Measurements from ENCODE around the gene PLEKHM3.
"Not testable (repeated sequence)": the region's sequence is repeated elsewhere in the genome, so short reads cannot be mapped to it uniquely, and the experiment has no call there.

Gene PLEKHM3

DNA sequence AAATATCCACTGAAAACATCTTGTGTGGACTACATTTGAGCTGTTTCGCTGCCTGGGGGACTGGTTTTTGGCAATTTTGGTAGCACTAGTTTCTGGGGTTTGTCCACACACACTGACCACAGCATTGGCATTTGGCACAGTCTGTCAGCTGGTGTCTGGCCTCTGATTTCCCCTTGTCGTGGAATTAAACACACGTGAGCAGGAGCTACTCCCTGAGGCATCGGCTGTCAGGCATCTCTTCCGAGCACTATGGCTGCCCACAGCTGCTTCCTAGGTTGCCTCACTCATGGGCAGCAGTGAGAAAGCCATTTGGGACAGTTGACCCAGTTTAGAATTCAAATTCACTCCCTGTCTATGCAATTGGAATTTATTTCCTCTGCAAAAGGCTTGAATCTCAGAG is 208.8 kb downstream of the PLEKHM3 start:
- no peak for FAIRE-seq

DNA sequence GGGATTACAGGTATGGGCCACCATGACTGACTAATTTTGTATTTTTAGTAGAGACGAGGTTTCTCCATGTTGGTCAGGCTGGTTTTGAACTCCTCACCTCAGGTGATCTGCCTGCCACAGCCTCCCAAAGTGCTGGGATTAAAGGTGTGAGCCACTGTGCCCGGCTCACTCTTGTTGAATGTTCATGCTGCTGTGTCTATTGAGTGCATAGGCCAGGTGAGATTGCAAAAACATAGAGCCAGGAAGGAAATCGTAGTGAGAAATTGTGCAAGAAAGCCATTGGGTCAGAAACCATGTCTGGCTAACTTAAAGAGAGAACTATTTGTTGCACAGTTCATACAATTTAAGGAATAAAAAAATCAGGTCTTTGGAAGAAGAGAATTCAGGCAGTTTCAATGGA is 210.1 kb downstream of the PLEKHM3 start:
- FAIRE-seq: no peak

DNA sequence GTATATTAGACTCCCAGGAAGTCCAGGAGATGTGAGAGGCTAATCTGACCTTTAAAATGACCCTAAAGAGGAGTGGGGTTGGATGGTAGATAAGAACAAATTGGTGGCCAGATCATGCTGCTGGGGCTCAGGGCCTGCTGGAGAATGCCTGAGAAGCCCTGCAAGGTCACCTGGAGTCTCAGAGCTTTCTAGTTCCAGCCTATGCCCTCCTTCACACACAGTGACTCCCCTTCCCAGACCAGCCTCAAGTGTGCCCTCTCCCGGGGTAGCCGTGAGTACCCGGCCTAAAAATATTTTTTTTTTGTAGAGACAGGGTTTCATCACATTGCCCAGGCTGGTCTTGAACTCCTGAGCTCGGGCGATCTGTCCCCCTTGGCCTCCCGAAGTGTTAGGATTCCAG is 211.4 kb downstream of the PLEKHM3 start:
- no peak for FAIRE-seq

DNA sequence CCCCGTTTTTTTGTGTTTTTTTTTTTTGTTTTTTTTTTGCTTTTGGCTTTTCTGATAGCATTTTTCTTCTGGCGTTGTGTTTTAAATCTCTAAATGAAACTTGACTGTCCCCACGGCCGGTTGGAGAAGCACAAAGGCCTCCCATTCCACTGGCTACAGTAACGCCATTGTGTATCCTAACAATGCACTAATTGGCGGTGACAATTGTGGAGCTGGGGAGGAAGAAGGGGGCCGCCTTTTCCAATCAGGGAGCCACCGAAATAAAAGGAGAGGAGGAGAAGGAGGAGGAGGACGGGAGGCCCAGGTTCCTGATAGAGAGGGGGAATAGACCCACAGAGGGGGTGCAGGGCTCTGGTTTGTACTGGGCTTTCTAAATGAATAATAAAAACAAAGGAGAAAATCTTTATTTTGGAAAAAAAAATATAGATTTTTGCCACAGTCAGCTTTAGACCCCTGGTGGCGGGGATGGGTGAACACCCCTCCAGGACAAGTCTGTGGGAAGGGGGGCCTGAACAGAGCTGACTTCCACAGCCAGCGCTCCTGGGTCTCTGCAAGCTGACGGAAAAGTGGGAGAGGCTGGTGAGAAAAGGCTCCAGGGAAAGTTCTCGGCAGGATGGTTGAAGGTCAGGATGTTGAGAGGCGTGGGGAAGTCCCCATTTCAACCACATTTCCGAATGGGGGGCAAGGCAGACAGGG is 212.0 kb downstream of the PLEKHM3 start:
- FAIRE-seq: no peak

DNA sequence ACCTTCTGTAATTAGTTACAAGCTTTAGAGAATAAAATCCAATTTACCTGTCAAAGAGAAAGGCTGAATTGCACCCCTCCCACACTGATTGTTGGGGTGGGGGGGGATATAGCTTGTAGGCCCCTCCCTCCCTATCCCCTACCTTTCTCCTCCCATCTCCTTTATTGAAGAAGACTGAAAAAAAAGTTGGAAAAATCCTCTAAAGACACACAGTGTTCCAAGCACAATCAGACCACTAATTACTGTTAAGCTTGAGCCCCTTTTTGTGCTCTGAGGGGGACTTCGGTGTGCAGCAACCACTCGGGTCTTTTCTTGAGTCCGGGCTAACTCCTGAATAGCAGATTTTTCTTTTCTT is 212.6 kb downstream of the PLEKHM3 start:
- FAIRE-seq: no peak

DNA sequence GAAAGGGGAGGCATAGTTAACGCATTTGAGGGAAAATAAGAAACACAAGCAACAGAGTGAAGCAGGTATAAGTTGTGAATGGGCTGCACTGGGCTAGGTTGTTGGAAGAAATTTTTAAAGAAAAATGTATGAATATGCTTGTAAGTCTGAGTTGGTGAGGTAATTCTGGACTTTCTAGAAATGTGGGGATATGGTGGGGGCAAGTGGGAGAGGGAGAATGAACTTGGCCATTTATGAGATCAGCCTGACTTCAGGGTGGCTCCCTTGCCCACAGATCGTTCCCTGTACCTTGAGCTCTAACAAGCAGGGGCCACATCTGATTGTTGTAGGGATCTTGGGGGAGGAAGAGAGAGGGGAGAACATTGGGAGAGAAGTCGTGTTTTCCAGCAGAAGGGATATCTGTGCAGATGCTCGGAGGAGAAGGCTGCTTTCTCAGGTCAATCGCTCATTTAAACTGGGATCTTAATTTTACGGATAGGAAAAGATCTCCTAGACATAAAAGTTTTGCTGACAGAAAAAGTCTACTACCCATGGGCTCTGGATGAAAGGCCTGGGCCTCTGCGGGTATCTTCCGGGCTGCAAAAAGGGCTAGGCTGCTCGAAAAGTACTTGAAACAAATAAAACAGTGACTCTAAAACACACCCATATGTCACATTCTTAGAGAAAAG is 213.1 kb downstream of the PLEKHM3 start:
- no peak for FAIRE-seq

DNA sequence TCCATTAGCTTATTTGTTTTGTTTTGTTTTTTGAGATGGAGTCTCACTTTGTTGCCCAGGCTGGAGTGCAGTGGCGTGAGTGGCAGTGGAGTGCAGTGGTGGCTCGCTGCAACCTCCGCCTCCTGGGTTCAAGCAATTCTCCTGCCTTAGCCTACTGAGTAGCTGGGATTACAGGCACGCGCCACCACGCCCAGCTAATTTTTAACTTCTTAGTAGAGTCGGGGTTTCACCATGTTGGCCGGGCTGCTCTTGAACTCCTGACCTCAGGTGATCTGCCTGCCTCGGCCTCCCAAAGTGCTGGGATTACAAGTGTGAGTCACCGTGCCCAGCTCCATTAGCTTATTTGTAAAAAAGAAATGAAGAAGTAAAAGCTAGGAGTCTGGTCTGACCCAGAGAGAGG is 213.7 kb downstream of the PLEKHM3 start:
- not testable (repeated sequence) for FAIRE-seq

DNA sequence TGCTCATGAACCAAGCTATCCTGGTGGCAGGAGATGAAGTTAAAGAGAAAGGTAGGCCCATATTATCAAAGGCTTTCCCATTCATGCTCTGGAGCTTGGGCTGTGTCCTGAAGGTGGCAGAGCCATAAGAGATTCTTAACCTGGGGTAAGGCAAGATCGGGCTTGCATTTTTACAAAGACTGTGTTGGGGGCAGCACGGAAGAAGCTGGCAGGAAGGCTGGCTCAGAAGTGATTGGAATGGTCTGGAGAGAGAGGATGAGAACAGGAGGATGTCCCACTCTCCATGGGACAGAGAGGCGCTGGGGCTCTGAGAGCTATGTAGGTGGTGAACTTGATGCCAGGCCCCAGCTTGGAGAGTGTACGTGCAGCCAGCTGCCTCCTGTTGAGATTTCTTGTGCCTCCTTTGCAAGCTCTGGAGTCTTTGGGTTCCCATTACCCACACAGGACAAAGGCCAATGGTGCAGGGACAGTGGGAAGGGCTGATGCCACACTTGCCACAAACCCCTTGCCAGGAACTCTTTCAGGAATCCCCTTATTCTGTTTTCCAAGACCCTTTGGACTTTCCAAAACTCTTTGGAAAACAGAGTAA is 215.0 kb downstream of the PLEKHM3 start:
- no peak for FAIRE-seq

DNA sequence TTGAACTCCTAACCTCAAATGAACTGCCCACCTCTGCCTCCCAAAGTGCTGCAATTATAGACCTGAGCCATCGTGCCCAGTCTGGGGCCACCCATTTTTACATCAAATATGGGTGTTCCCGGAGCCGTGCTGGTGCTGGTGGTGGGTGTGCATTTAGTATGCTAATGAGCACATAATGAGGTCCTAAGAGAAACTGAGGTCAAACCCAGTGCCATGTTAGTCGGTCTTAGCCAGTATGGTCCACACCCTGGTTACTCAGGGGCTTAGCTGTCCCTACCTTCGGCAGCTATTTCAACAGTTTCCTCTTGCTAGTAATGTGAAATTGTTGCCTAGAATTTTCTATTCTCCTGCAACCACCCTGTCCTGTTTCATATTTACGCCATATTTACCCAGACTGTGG is 217.2 kb downstream of the PLEKHM3 start:
- no peak for FAIRE-seq

DNA sequence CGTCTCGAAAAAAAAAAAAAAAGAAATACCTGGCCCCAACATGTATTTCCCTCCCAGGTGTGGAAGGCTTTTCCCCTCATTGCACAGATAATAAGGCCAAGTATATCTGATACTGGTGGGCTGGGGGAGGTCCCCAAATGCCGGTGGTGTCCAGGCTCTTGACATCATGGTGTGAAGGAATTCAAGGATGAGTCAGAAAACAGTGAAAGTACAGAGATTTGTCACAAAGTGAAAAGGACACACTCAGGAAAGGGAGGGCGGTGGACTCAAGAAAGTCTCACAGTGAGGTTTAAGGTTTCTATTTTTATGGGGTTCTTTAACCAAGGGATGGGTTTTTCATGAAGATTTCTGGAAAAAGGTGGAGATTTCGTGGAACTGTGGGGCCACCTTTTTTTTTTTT is 217.8 kb downstream of the PLEKHM3 start:
- FAIRE-seq: no peak

DNA sequence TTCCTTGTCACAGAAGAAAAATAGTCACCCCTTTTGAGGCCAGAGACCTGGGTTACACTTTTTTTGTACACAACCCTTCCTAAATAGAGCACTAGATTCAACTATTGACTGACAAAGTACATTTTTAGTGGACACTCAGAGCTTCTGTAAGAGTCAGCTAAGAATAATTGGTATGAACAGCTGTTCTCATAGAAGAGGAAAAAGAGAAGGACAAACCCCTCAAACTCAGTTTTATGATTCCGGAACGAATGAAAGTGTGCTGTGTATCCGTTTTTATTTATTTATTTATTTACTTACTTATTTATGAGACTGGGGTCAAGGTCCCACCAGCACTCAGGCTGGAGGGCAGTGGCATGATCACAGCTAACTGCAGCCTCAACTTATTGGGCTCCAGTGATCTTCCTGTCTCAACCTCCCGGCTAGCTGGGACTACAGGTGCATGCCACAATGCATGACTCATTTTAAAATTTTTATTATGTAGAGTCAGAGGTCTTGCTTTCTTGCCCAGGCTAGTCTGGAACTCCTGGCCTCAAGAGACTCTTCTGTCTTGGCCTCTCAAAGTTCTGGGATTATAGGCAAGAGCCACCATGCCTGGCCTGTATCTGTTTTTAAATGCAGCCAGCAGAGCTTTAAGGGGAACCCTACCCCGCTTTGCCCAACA is 219.6 kb downstream of the PLEKHM3 start:
- no peak for FAIRE-seq

DNA sequence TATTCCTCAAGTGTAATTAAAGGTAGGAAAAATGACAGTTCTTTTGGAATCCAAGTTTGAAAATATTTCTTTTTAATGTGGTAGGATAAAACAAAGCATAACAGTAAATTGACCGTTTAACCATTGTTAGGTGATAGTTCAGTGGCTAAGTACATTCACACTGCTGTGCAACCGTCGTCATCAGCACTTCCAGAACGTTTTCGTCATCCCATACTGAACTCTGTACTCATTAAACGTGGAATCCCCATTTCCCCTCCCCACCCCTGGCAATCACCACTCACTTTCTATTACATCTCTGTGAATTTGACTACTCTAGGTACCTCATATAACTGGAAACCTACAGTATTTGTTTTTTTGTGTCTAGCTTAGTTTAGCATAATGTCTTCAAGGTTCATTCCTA is 222.7 kb downstream of the PLEKHM3 start:
- no peak for FAIRE-seq

DNA sequence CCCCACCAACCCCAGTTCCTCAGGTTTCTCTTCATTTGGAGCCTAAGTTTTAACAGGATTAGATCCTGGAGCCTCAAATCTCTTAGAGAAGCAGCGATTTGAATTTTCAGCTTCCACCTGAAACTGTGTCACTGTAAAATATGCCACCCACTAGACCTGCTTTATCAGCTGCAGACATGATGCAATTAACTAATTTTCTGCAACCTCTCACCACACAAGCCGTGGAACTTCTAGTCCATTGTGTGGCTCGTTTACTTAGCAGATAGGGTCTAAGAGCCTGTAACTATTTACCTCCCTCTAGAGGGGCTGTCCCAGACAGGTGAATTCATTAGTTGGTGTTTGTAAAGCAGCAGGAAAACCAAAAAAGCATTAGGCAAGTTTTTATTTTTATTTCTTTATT is 224.1 kb downstream of the PLEKHM3 start:
- FAIRE-seq: no peak

DNA sequence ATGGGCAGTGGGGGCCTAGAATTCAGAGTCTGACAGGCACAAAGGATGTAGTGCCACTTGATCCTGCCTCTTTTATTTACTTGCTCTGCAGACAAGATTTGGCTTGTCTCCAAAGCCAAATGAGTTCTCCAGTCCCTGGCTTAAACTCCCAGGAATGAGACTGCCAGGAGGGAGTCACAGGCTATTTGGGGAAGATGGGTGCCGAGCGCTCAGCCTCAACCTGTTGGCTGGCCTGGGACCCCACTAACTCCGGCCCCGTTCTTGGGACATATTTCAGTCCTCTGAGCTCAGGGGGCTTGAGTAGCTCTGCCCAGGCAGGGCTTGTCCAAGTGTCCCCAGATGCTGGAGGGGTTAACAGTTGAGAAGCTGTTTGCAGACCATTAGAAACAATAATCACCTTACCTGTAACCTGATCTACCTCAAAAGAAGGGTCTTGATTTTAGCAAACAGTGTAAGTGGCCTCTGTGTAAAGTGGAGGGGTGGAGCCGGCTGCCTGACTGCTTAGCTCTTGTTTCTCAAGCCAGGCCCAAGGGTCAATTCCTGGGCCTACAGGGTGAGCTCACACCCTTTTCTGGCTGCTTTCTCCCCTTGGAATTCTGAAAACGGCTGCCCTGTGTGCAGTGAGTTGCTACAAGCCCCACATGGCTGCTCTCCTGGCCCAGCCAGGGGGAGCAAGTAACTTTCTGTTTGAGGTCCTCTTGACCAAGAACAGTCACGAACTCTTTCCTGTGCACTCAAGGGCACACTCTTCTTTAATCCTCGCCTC is 228.6 kb downstream of the PLEKHM3 start:
- FAIRE-seq: no peak

DNA sequence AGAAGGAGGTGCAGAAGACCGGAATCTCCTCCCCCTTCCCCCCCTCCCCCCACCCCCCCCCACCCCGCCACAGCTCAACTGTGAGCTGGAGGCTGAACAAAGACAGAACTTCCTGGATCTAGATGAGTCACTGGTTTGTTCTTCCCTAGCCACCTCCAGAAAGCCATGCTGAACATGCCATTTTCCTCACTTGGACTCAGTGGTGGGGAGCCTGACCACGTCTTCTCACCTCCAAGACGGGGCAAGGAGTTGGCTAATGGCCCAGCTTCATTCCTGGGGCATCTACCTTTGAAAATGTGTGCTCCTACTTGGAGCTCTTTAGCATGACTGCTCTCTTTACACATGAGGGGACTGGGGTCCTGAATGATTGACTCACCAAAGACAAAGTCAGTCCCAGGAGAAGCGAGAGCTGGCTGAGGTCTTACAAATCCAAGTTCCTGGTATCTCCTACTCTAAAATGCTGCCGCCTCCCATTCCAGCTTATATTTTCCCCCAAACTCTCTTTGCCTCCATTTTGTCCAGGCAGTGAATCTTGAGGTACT is 233.0 kb downstream of the PLEKHM3 start:
- no peak for FAIRE-seq

DNA sequence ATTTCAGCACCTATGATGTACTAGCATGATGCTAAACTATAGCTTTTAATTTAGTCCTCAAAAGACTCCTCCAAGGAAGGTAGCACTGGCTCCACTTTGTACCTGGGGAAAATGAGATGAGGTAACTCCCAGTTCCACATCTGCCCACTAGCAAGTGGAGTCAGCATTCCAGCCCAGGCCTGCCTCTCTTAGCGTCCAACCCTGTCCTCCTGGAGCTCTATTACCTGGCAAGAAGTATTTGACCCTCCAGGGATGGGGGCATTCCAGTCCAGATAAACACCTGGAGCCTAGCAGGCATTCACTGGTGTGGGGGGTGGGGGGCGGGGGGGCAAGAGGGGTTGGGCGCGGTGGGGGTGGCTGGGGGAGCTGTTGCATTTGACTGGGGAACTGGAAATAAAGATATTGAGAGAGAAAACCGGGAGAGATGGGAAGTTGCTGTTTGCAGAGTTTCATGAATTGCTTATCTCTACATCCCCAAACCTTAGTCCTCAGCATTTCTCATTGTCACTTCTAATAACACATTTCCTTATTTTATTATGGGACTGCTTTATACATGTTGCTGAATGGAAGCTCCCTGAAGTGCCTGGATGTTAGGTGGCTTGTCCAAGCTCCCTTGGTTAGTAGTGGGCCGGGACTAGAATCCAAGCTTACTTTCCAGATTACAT is 233.6 kb downstream of the PLEKHM3 start:
- FAIRE-seq: no peak

DNA sequence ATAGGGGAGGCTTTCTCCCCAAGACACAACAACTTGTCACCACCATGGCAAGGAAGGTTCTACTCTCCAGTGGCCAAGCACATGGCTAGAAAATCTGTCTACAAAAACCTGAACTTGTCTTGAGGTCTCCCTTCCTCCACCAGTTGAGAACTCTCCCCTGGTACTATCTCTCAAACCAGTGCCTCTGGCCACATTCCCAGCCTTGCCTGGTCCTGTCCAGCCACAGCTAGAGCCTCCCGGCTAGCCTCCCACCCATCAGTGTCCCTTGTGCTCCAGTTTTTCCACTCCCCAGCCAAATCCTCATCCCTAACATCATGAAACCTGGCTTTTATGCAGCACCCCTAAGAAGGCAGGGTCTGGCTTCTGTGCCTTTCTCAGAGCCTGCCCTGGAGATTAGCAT is 234.4 kb downstream of the PLEKHM3 start:
- FAIRE-seq: no peak

DNA sequence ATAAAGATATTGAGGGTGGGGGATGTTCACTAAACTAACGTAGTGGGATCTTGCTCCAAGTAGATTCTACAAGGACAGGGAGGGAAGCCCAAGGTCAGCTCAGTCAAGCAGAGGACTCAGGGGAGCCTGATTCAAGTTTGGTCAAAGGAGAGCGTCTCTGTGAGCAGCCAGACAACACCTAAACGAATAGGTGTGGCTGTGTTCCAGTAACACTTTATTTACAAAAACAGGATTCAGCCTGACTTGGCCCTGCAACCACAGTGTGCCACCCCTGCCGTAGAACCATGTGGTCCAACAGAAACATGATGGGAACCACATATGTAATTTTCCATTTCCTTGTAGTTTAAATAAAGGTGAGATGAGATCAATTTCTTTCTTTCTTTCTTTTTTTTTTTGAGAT is 237.5 kb downstream of the PLEKHM3 start:
- no peak for FAIRE-seq

DNA sequence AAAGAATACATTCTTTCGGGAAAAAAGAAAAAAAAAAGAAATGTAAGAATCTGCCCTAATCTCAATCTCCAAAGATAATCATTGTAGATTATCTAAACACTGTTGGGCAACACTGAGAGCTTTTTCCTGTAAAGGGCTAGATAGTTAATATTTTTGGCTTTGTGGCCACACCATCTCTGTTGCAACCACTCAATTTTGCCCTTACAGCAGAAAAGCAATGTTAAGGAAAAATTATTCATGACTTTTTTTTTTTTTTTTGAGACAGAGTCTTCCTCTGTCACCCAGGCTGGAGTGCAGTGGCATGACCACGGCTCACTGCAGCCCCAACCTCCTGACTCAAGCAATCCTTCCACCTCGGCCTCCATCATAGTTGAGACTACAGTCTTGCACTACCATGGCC is 238.3 kb downstream of the PLEKHM3 start:
- FAIRE-seq: no peak

DNA sequence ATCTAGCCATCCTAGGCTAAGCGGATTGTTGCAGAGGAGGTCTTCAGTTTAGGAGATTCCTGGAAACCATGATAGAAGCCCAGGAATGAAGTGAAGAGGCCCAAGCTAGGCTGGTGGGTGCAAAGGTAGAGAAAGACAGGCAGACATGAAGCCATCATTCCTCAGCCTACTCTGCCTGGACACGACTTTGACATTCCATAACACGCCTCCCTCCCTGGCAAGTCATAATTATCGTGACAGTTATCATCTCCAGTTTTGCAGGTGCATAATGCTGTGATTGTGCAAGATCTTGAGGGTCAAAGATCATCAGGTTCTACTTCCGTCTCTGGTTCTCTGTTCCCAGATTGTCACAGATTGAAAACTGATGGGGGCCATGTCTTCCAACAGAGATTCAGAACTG is 240.4 kb downstream of the PLEKHM3 start:
- no peak for FAIRE-seq

DNA sequence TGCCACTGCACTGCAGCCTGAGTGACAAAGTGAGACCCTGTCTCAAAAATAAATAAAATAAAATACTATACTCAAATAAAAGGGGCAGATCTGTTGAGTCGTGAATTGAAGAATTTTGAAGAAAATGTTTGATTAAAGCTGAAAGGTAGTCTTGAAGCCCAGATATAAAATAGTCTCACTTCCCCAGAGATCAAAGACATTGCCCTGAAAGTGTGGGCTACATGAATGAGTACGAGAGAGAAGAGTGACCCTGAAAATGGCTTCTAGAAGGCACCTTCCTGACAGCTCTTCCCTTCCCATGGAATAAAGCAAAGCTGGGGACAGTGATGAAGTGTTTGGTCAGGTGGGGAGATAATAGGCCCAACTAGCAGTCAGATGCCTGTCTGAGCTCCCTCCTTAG is 241.8 kb downstream of the PLEKHM3 start:
- FAIRE-seq: no peak

DNA sequence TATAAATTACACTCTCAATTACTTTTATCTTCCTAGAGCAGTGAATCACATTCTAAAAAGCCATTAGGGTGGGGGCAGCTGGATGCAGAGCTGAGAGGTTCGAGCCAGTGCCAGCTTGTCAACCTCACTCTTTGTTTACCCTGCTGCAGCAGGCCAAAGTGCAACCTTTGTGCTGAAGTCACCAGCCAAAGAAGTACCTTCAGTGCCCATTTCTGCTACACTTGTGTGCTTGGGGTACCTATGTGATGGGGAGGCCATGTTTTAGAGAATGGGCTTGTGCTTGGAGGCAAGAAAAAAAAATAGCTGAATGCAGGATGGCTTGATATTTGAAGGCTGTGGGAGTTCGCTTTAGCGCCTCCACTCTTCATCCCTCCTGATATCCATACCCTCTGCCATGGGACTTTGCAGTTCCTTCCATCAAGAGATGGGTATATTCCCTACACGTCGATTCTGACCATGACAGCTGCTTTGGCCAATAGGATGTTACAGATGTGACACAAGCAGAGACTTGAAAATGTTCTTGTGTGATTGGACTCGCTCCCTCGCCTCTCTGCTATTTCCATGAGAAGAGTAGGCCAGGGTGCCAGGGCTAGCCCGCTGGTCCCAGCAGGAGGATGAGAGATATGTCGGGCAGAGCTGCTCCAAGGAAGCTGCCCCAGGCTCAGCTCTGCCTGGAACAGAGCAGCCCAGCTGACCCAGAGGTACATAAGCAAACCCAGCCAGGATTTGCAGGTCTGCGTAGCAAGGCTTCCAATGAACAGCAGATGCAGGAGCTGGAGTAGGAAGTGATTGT is 242.9 kb downstream of the PLEKHM3 start:
- FAIRE-seq: no peak

Measured in A204.1 (cell line).